Umbilical cord (tissue), 2 donors: ENCODE measurements around the gene PLD6. TPM values are rescaled to one million over a fixed set of nuclear protein-coding genes. Genes with fewer than 3 reads are reported as not detected.
"Not testable (repeated sequence)": the region's sequence is repeated elsewhere in the genome, so short reads cannot be mapped to it uniquely, and the experiment has no call there.

Source experiments
- DNase-seq: peaks from one replicate; pipeline ENCODE4 v3.0.0-alpha.2; 2015; ENCODE audit warnings: low spot score
- total RNA-seq: library from RNA; depleted of rRNA; stranded (reverse); fragments of >200 nt; gene quantifications from one replicate; pipeline ENCODE4 v1.2.3, GENCODE V29; 2014; ENCODE audit warnings: low replicate concordance; ENCODE audit not compliant: insufficient read depth

PLD6 gene
- total RNA-seq, 1 donor from 2014 or later, result not detected

DNA sequence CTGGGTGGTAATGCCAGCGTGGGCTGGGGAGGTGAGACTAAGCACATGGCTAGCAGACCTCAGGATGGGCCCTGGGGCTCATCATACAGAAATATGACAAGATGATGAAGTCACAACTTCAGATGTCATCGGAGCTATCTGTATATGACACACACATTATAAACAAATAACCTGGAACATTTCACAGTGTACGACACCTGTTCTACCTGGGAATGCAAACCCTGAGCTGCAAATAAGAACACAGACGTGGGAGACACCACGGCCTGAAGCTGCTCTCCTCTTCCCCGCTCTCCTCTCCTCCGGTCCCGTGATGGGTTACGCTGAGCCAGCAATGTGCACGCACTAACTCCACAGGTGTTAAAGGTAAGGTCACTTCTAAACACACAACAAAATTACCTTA, 4.9 kb downstream of the PLD6 start:
- DNase-seq, result no peak

DNA sequence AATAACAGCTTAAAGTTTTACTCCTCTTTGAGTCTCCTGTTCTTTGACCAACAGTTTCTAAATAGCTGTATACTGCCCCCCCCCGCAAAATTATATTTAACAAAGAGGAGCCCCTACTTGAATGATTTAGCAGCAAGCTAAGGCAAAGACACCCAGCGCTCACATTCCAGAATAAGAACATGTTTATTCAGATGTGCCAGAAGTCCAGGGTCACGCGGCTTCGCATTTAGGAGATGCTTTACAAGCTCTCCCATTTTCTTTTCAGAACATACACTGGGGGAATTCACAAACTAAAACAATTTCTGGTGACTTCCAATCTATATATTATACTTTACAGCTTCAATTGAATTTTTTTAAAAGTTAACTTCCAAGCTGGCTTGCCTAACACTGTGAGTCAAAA, 5.3 kb downstream of the PLD6 start:
- peak; percentile 56 for DNase-seq

DNA sequence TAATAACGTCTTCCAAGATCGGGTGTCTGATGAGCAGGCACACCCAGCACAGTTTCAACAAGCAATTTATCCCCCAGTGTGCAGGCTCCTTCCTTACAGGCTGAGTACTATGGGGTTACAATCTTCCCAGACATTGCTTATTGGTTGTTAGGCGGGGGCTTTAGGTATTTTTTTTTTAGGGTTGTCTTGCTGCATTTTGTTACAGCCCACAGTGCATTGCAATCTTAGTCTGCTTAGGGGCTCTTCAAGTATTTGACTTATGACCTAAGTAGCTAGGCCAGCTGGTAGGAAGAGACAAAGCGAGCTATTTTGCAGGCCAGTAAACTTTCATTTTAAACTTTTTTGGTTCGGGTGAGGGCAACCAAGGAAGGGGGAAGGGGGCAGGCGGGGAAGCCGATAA, 5.8 kb downstream of the PLD6 start:
- peak; percentile 26 for DNase-seq

DNA sequence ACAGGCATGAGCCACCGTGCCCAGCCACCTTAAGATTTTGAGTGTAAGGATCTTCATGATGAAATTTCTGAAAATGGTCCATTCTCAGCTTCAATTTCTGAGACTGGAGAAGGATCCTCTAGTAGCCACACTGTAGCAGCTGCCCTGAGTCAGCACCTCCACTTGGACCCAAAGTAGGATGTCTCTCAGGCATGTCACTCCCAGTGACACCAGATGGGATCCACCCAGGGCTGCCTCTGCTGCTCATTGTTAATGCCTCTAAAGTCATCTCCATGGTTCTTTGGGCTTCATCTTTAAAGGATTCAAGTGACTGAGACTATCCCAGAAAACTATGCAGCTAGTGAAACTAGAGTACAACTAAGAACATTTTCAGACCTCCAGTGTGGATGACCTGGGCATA, 7.9 kb downstream of the PLD6 start:
- DNase-seq, result no peak

DNA sequence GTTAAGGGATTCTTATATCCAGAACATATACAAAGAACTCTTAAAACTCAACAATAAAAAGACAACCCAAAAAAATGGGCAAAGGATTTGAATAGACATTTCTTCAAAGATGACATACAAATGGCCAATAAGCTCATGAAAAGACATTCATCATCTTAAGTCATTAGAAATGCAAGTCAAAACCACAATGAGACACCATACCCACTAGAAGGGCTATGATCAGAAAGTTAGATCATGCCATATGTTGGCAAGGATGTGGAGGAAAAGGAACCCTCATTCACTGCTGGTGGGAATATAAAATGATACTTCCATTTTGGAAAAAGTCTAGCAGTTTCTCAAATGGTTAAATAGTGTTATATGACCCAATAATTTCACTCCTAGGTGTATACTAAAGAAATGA, 9.4 kb downstream of the PLD6 start:
- no peak for DNase-seq

DNA sequence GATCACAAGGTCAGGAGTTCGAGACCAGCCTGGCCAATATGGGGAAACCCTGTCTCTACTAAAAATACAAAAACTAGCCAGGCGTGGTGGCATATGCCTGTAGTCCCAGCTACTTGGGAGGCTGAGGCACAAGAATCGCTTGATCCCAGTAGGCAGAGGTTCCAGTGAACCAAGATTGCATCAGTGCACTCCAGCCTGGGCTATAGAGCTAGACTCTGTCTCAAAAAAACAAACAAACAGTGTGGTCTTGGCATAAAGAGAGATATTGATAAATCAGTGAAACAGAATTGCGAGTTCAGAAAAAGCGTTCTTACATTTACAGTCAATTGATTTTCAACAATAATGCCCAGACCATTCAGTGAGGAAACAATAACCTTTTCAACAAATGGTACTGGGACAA, 10.7 kb downstream of the PLD6 start:
- DNase-seq, result not testable (repeated sequence)

DNA sequence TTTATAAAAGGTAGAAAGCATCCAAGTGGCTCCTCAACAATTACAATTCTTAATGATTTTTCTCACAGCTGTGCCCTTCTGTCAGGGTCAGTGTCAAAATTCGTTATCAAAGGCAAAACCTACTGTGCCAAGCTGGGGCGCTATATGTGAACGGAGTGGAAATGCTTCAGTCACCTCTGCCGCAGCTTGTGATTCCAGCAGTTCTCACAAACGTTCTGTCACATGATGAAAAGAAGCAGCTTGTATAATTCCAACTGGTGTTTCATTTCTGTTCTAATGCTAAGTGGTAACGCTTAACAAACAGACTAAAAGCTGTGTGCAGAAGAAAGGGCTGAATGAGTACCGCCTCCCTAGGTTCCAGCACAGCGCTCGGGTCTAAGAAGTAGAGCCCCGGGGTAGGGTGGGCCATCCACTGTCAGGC, 14.2 kb downstream of the PLD6 start:
- no peak for DNase-seq

DNA sequence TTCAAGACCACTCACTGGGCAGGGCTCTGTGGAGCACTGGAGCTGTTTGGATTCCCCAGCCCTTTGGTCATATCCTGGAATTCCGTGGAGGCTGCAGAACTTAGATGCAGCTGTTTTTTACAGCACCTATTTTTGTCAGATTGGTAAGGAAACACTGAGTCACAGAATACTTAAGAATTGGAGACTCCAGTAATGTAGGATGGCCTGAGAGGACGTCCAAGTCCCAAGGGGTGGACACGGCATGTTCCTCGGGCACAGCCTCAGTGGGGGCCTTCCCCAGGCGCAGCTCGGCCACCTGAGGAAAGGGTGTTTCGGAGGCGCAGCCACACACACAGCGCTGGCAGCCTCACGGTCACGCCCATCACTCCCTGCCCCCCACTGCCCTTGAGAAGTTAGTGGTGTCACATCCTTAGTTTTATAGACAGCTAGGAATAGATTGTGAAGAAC, 14.8 kb downstream of the PLD6 start:
- DNase-seq, result peak; percentile 26

DNA sequence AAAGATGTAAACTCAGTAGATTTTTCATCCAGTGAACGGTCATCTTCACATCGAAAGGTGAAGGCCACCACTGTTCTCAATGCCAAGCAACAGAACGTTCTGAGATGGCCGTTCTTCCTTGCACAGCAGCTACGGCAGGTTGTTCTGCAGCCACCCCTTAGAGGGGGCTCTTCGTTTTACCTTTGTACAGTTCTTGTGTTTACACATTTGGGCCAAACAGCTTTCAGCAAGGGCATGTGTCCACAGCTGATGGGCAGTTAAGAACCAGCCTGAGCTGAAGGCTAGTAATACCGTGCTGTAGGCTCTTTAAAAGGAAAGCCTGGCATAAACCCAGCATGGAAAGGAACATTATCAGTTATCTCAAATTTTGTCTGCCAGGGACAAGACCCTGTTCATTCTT, 15.9 kb downstream of the PLD6 start:
- DNase-seq, result no peak

DNA sequence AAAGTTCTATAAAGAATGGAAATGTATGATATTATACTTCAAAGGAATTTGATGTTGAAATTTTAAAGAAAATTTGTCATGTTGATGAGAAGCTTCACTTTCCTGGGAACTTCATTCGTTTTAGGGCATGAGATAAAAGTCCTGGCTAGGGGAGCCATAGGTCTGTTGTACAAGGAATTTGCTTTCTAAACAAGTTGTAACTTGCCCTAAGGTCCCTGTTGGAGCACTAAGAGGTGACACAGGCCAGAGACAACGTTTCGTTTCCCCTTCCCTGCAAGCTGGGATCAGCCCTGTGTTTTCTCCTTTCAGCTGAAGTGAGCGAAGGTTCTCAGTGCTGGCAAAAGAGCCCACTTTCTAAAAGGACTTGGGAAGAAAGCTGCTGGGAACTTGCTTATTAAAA, 16.6 kb downstream of the PLD6 start:
- DNase-seq, result no peak

DNA sequence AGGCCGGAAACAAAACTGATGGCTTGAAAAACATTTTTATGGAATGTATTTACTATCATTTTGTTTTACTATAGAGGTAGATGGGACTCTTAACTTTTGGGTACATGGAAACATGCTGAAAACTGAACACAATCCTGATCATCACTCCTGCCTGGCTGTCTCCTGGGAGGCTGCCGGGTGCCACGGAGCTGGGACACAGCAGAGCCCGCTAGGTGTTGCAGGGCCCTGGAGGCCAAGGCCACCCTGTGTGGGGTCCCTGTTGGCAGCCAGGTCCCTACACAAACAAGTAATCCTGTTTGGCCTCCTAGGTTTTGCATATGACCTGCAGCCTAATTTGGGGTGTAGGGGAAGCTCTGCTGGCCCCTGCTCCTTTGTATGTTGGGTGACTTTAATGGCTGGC, 17.5 kb downstream of the PLD6 start:
- no peak for DNase-seq

DNA sequence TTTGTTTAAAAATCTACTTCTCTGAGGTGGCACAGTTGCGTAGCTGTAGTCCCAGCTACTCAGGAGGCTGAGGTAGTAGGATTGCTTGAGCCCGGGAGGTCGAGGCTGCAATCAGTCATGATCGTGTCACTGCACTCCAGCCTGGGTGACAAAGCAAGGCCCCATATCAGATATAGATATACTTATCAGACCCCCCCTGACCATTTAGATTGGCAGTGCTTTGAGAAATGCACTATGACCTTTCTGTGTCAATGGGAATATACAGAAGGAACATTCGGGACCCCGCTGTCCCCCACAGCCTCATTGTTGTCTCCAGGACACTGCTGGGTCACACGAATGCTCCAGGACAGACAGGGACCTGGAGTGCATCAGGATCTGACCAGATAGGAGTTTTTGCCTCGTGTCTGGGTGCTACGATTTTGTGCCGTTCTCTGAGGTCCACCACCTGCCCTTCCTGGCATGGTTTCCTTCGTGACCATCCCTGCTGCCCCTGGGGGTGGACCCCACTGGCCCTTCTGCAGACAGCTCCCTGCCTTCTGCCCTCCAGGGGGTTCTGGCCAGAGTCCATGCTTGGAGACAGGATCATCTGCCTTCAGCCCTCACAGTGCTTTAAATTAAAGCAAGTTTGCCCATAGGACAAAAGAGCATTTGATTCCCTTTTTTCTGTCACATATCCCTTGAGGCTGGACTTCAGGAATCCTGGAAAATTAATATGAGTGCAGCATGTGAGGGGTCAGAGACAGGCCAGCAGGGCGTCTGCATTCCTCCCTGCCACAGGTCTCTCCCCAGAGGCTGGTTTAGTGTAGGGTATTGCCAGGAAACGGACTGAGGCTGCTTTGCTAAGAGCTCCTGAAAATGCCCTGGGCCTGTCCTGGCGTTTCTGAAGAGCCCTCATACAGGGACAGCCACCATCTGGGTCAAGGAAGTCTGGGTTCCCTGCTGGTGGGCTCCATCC, 19.3 kb downstream of the PLD6 start:
- DNase-seq, result no peak

DNA sequence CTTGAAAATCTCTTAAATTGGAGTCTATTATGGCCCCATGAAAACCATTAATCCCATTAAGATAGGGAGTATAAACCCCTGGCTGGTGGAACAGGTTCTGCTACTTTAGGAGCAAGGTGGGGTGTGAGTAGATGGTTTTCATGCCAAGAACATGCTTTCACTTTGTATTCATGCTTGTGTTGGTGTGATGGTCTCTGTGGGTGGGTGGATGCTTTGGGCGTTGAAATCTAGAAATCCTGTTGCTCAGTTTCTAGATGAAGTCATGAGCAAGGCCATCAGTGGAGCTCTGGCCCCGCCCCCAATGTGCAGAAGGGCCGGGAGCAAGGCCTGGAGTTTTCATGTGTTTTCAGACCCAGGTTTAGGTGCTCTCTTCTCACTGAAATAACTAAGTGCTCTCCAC, 20.1 kb downstream of the PLD6 start:
- DNase-seq, result peak; percentile 69

DNA sequence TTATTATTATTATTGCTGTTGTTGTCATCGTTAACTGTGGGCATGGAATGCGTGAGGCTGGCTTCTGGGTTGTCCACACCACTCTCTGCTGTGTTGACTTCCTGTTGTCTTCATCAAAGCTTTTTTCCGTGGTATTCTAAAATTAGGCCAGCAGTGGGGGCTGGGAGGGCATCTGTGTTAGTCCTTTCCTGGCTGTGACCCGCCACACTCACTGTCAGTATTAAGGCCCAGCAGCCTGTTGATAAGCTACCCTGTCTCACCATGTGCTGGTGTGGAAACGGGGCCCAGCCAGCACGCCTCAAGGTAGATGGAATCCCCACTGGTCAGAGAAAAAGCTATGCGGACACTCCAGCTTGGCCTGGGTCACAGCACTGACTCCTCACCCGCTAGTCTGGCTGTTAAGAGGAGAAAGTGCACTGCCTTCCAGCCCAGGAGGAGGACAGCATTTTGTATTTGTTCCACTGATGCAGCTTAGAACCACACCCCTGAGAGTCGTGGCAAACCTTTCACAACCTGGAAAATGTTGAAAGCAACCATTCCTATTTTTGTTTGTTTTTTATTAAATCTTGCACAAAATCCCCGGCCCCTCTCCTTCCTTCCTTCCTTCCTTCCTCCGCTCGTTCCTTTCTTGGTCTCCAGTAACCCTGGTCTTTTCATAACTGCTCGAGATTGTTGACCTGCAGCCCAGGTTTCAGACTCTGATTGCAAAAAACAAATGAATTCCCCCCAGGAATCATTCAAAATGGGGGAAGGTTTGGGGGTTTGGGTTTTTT, 21.0 kb downstream of the PLD6 start:
- not testable (repeated sequence) for DNase-seq

DNA sequence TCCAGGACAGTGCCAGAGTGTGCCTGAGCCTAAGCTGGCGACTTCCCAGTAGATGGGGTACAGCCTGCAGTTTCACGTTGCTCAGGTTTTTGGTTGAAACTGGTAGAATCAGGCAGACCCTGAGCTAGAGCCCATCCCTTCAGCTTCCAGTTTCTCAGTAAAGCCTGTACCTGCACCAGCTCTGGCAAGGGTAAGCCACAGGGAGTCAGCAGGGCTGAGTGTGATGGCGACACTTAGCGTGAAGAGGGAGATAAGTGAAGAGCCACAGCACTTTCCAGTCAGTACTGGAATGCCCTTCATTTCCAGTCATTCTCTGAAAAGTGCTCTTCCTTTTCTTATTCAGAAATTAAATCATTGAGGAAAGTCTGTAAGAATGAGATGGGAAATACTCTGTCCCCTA, 22.4 kb downstream of the PLD6 start:
- no peak for DNase-seq

DNA sequence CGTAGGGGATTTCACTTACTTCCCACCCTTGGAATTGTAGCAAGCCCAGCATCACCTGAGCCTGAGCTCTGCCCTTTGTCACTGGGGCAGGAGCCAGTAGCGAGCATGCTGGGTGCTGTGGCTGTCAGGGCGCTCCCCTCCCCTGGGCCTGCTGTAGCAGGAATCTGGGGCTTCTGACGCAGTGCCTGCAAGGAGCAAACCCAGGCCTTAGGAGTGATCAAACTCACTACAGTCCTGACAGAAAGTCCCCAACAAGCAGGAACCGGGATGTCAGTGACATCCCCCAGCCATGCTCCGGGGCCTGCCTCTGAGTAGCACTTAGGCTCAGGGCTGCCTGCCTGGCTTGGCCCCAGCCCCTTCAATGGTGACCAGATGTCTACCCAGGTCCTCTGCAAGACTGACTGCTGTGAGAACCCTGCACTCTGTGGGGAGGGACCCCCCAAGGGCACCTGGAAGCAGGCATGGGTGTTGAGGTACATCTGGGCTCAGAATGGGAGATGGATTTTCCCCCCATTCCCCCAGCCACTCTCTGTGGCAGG, 23.5 kb downstream of the PLD6 start:
- no peak for DNase-seq

DNA sequence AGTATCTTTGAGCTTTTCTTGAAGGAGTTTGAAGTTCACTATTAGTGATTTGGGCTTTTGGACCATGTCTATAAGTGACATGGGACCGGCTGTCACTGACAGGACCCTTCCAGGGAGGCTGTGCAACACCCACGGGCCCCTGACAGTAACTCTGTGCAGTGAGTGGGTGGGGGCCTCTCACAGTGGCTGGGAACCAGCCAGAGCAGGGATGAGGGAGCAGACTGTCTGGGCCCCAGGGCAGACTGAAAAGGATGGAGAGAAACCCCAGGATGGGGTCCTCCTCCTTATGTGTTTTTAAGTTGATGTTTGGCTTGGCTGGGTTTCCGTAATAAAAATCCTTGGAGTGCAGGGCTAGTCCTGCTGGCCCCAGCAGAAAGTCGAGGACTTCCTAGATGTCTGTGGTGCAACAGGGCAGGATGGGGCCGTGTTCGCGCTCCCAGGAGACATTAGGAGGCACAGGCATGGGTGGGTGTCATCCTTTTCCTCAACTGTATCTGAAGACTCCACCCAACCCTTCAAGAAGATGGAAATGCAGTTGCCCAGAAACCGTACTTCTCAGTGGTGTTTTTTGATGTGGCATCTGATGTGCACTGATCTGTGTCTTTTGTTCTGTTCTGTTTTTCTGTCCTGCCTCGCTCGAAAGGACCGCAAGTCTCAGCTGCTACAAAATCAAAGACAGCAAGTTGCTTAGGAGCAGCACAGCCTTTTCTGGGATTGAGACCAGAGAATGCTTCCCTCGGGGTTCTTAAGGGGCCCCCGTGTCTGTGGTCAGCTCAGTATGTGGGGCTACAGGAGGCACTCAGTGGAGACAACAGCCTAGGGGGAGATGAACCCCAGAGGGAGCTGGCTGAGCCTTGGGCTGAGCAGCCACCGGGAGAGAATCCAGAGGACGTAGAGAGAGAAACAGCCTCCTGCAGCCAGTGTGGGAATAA, 24.2 kb downstream of the PLD6 start:
- no peak for DNase-seq

DNA sequence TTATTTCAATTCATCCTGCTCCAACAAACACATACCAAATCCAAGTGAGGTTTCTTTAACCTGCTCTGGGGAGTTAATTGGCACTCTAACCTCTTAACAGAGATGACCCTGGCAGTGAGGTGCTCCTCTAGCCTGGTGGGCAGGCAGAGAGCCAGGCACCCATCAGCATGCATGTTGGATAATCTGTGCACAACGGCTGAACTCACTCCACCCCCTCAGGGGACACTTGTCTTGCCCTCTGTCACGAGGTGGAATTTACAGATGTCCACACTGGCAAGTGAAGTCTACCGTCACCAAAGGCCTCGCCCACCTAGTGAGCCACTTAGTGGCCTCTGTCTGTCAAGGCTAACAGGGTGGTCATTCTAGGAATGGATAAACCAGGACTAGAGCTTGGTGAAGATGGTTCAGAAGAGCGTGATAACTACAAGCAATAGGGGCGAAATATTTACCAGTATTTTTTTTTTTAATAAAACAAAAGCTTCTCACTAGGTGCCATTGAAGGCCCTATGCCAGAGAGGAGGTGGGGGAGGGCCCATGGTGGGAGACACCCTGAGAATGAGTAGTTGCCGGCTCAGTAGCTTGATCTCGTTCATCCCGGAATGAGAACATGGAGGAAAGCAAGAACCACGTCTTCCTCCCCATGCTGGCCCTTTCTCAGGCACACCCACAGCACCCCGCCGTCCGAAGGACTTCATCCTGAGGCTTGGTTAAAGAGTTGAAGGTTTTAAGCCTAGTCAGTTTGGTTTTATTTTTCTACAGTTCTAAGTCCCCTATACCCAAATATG, 25.2 kb downstream of the PLD6 start:
- no peak for DNase-seq

DNA sequence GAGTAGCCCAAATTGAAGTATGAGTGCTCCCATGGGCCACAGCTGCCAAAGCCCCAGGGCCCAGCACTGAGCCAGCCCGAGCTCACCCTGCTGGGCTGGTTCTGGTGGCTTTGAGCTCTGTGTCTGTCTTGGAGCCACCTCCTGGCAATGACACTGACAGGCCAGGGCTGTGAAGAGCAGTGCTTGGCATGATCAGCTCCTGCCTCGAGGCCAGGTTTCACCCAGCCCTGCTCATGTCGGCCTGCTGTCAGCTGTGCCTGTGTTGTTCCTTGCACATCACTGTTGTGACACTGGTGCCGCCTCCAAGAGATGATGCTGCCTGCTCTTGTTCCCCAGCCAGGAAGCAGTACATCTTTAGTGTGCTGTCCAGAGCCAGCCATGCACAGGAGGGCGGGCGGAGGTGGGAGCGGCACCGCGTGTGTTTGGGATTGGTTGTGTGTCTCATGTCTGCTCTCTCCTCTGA, 26.0 kb downstream of the PLD6 start:
- peak; percentile 44 for DNase-seq

DNA sequence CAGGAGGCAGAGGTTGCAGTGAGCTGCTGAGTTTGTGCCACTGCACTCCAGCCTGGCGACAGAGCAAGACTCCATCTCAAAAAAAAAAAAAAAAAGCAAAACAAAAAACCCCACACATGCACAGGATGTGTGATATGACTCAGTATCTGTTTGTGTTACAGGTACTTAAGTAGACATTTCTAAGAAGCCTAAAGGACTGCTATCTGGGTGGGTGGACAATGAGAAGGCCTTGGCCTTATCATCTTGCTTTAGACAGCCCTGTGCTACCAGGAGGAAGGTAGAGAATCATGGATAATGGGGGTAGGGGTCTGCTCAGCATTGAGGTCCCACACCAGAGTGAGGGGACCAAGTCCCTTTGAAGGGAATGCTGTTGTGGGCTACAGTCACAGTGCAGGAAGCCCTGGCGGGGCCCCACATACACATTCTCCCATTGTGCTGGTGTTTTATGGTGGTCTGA, 26.7 kb downstream of the PLD6 start:
- DNase-seq, result no peak
